ENCODE results near the gene LSM5. TPM values are rescaled to one million over a fixed set of nuclear protein-coding genes. Genes with fewer than 3 reads are reported as not detected.

Gene LSM5
- total RNA-seq, result 10 to 100 TPM; 72.0 to 88.6 TPM

DNA sequence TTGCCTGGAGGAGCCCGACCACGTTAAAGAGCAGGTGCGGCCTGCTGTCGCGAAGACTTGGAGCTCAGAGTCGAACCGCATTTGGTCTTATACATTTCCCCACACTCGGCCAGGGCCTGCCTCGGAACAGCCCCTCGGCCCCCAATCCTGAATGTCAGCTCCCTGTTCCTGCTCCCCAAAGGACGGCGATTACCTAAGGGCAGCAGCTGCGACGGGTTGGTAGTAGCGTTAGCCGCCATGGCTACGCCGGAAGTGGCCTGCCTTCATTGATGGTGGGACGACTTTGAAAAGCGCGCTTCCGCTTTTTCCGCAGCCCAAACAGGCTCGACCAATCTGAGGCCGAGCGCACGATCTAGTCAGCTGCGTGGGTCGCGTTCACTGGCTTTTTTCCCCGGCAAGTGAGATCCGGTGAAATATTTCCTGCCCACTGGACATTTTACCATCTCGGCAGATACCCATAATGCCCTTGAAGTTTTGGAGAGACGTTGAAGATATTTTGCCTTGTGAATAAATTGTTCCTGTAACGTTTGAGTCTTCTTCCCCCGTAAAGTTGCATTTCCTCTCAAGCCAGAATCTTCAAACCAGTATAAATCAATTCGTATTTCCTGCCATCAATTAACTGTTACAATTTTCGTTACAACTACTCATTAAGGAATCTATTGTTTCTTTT, at the start of gene LSM5:
LSM5 (minus strand) TSS at position 254 of the 670 bp plus-strand sequence; CDS start at position 239, 15 bp downstream.
- Mint-ChIP-seq H3K36me3 (peaks cover 19% of the 10 kb centered on the region), H3K9me3 (ENCODE audit: low read depth) (no peaks in the 10 kb centered on the region), H3K4me3 (peak within 1 kb of the TSS; percentile 82), H3K27ac (peak within 1 kb of the TSS; percentile 93), H3K27me3 (no peaks in the 10 kb centered on the region), H3K4me1 (peaks cover 36% of the 10 kb centered on the region)
- CTCF ChIA-PET, result interaction anchor here (0.9 to 2.4 kb wide), 5 partner anchors 10 to 356 kb away, joined by 3 to 12 read pairs (median 5); no protein-coding TSS in a partner anchor
- ATAC-seq, result peak; percentile 84
- DNase-seq, result peak; percentile 94

DNA sequence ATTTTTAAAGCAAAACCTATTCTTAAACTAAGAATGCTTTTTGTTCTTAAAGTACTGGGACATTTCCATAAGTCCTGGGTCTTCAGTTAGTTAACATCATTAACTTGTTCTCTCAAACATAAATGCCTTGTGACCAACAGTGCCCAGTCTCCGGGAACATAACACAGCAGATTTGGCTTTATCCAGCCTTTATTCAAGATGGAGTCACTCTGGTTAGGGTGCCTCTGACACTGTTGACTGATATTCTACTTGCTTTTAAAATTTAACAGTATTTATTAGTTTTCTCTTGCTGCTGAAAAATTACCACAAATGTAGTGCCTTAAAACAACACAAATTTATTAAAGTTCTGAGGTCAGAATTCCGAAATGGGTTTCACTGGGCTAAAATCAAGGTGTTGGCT, 49.2 kb upstream of the LSM5 start:
- H3K27me3 Mint-ChIP-seq, result no peaks in the 10 kb centered on the region
- no peak overlapping the region for H3K27ac Mint-ChIP-seq
- CTCF ChIA-PET, result no interaction called here
- ATAC-seq (no peak), DNase-seq (no peak)
- H3K36me3 Mint-ChIP-seq, result peaks cover 20% of the 10 kb centered on the region
- H3K9me3 Mint-ChIP-seq (ENCODE audit: low read depth), result no peaks in the 10 kb centered on the region
- H3K4me3 Mint-ChIP-seq, result no peak overlapping the region
- peaks cover 8% of the 10 kb centered on the region for H3K4me1 Mint-ChIP-seq

DNA sequence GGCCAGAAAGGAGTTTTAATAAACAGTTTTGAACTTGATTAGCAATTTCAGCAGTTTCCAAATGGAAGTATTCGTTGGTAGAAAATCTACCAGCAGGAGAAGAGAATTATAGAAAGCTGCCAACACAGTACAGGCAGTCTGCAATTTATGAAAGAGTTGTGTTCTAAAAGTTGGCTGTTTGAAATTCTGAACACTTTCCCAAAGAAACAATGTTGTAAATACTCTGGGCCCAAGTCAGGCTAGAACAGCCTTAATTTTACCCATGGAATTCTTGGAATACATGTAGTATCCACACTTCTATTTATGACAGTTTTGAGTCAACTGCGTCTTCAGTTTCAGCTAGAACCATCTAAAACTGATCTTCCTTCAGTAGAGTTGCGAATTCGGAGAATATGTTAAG, 47.6 kb upstream of the LSM5 start:
- Mint-ChIP-seq H3K27ac (no peak overlapping the region), H3K36me3 (peaks cover 6% of the 10 kb centered on the region), H3K4me3 (no peak overlapping the region), H3K4me1 (peaks cover 10% of the 10 kb centered on the region), H3K9me3 (ENCODE audit: low read depth) (no peaks in the 10 kb centered on the region), H3K27me3 (no peaks in the 10 kb centered on the region)
- DNase-seq (no peak), ATAC-seq (no peak)
- CTCF ChIA-PET, result no interaction called here

DNA sequence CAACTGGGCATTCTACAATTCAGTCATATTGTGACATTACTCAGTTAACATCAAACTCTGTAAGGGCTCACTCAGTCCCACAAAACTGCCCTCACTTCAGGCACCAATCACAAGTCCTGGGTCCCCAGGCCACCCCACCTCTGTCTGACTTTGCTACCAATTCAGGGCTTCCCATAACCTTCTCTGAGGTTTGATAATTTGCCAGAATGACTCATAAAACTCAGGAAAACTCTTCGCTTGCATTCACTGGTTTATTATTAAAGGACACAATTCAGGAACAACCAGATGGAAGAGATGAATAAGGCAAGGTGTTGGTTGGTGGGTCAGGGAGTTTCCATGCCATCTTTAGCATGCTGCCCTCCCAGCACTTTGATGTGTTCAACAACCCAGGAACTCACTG, 46.4 kb upstream of the LSM5 start:
- CTCF ChIA-PET, result no interaction called here
- Mint-ChIP-seq H3K4me1 (peaks cover 10% of the 10 kb centered on the region), H3K27me3 (no peaks in the 10 kb centered on the region), H3K27ac (no peak overlapping the region), H3K4me3 (no peak overlapping the region), H3K36me3 (peaks cover 12% of the 10 kb centered on the region), H3K9me3 (ENCODE audit: low read depth) (no peaks in the 10 kb centered on the region)
- no peak for ATAC-seq
- no peak for DNase-seq

DNA sequence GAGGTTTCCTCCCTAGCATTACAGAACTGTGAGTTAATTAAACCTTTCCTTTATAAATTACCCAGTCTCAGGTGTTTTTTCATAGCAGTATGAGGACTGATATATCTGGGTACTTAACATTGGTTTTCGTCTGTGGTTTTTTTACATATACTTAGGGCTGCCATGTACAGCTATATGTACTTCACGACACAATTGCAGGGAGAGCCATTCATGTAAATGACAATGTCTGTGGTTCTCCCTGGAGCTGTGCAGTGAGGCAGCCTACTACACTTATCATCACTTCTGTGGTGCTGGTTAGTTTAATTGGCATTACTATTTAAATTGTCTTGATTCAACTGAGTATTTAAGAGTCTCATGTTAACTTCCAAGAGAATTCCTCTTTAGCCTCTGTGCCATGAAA, 45.8 kb upstream of the LSM5 start:
- DNase-seq (no peak), ATAC-seq (no peak)
- Mint-ChIP-seq H3K27ac (no peak overlapping the region), H3K4me1 (peaks cover 10% of the 10 kb centered on the region), H3K27me3 (no peaks in the 10 kb centered on the region), H3K9me3 (ENCODE audit: low read depth) (no peaks in the 10 kb centered on the region), H3K4me3 (no peak overlapping the region), H3K36me3 (peaks cover 13% of the 10 kb centered on the region)
- CTCF ChIA-PET, result no interaction called here

DNA sequence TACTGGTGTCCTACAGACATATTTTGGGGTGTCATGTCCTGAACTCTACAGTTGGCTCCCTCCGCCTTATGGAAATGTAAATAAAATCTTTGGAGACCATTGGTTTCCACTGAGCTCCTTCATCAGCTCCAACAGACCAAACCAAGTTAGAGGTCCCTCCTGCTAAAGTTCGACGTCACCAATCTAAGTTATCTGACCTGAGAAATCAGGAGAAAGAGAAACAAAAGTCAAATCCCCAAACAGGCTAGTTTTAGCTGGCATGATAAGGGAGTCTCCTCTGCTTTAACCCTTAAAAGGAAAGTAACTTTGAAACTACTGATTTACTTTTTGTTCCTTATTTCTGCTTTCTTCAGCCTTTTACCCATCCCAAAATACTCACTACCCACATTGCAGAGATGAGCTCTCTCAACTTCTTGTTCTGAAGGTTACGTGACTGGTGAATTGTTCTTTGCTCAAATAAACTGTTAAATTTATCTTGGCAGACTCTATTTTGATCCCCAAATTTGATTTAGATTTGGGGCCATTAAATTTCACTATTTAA, 45.1 kb upstream of the LSM5 start:
- DNase-seq (no peak), ATAC-seq (no peak)
- H3K27ac Mint-ChIP-seq, result no peak overlapping the region
- no peak overlapping the region for H3K4me3 Mint-ChIP-seq
- no peaks in the 10 kb centered on the region for H3K9me3 Mint-ChIP-seq (ENCODE audit: low read depth)
- H3K27me3 Mint-ChIP-seq, result no peaks in the 10 kb centered on the region
- H3K36me3 Mint-ChIP-seq, result peaks cover 13% of the 10 kb centered on the region
- peaks cover 9% of the 10 kb centered on the region for H3K4me1 Mint-ChIP-seq
- CTCF ChIA-PET, result interaction anchor here (0.7 kb wide), 1 partner anchor 54 kb away, joined by 3 read pairs; no protein-coding TSS in a partner anchor

DNA sequence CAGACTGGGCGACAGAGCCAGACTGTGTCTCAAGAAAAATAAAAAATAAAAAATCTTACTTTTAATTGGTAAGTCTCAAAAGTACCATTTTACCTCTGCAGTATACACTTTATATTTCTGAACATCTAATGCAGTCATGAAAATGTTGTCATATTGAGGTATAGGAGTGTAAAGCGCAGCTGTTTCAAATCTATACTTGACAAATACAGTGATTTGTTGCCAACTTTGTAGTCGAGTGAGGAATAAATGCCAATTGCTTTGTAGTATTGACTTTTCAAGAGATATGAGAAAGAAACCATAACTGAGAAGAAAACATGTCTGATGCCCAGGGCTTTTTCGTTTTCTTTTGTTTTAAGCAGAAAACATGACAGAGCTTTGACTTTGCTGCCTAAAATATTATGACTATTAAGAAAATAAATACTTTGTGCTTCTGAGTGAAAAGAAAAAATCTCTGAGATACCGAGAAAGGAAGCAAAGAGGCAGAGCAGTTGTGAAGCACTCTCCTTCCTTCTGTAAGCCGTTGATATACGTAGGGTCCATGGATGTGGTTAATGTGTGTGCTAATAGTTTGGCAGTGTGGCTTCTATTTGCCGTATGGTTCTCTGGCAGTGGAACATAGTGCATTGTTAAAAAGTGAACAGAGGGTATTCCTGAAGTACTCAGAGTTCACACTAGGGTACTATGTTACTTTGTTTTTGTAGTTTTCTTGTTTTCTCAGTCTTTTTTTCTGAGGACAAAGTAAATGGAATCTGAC, 43.3 kb upstream of the LSM5 start:
- DNase-seq (no peak), ATAC-seq (no peak)
- CTCF ChIA-PET, result no interaction called here
- Mint-ChIP-seq H3K4me3 (no peak overlapping the region), H3K9me3 (ENCODE audit: low read depth) (no peaks in the 10 kb centered on the region), H3K27me3 (no peaks in the 10 kb centered on the region), H3K27ac (no peak overlapping the region), H3K36me3 (peaks cover 12% of the 10 kb centered on the region), H3K4me1 (peaks cover 3% of the 10 kb centered on the region)

DNA sequence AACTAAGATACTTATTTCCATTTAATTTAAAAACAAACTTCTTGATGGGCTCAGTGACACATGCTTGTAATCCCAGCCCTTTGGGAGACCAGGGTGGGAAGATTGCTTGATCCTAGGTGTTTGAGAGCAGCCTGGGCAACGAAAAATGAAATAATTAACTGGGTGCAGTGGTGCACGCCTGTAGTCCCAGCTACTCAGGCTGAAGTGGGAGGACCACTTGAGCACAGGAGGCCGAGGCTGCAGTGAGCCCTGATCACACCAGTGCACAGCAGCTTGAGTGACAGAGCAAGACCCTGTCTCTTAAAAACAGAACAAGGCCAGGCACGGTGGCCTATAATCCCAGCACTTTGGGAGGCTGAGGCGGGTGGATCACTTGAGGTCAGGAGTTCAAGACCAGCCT, 42.5 kb upstream of the LSM5 start:
- ATAC-seq (no peak), DNase-seq (no peak)
- Mint-ChIP-seq H3K27me3 (no peaks in the 10 kb centered on the region), H3K4me1 (peaks cover 3% of the 10 kb centered on the region), H3K9me3 (ENCODE audit: low read depth) (no peaks in the 10 kb centered on the region), H3K27ac (no peak overlapping the region), H3K36me3 (peaks cover 16% of the 10 kb centered on the region), H3K4me3 (no peak overlapping the region)
- CTCF ChIA-PET, result interaction anchor here (1.7 kb wide), 1 partner anchor 16 kb away, joined by 3 read pairs; no protein-coding TSS in a partner anchor

DNA sequence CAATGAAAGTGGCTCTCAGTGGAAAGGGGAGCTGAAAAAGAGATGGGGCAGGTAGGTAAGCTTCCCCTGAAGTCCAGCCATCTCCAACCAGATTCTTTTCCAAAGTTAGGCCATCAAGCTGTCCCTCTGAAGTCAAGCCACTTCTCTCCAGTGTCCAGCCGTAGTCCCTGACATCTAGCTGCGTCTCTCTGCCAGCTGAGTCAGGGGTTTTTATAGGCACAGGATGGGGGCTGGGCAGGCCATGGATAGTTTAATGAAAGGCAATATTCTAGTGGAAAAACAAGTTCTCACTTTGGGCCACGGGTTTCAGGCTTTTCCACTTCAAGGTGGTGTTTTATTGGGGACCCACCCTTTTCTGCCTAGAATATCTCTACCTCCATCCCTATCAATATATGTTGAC, 41.9 kb upstream of the LSM5 start:
- DNase-seq, result no peak
- Mint-ChIP-seq H3K36me3 (peaks cover 20% of the 10 kb centered on the region), H3K4me3 (no peak overlapping the region), H3K27ac (no peak overlapping the region), H3K27me3 (no peaks in the 10 kb centered on the region), H3K9me3 (ENCODE audit: low read depth) (no peaks in the 10 kb centered on the region), H3K4me1 (peaks cover 3% of the 10 kb centered on the region)
- no peak for ATAC-seq
- CTCF ChIA-PET, result interaction anchor here (1.7 kb wide), 1 partner anchor 16 kb away, joined by 3 read pairs; no protein-coding TSS in a partner anchor

DNA sequence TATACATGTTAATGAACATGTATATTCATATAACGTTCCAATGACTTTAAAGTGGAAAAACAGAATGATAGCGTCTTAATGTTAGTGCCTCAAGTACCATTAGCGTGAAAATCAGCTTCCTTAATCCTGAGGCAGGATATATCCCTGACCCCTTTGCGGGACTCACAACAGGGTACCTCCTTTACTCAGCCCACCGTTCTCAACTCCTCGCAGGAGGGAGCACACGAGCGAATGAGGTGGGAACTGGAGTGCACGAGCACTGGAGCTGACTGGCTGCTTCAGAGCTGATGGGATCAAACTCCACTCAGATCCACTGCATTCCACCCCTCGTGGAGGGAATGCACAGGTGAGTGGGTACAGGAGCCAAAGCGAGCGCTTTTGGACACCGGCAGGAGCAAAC, 41.2 kb upstream of the LSM5 start:
- Mint-ChIP-seq H3K4me3 (no peak overlapping the region), H3K27ac (no peak overlapping the region), H3K27me3 (no peaks in the 10 kb centered on the region), H3K9me3 (ENCODE audit: low read depth) (no peaks in the 10 kb centered on the region), H3K36me3 (peaks cover 21% of the 10 kb centered on the region), H3K4me1 (peaks cover 3% of the 10 kb centered on the region)
- CTCF ChIA-PET, result interaction anchor here (1.7 kb wide), 1 partner anchor 15 kb away, joined by 3 read pairs; no protein-coding TSS in a partner anchor
- DNase-seq (no peak), ATAC-seq (no peak)

DNA sequence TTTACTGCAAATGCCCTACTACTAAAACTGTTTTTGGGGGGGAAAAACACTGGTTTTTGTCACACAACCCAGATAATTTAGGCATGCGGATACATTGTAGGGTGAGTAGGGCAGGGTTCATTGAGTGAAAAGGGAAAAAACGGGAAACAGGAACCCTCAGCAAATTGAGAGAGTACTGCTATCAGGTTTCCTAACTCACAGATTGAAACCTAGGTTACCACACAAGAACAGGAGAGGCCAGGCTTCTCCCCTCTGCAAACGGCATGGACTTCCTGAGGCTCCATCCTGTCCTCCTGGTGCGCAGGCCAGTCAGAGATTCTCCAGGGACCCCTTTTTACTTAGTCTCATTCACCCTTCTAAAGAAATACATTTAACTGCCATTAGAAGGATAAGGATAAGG, 35.7 kb upstream of the LSM5 start:
- no peak overlapping the region for H3K27ac Mint-ChIP-seq
- peaks cover 39% of the 10 kb centered on the region for H3K36me3 Mint-ChIP-seq
- CTCF ChIA-PET, result no interaction called here
- ATAC-seq (no peak), DNase-seq (no peak)
- no peaks in the 10 kb centered on the region for H3K27me3 Mint-ChIP-seq
- peaks cover 3% of the 10 kb centered on the region for H3K4me1 Mint-ChIP-seq
- no peak overlapping the region for H3K4me3 Mint-ChIP-seq
- H3K9me3 Mint-ChIP-seq (ENCODE audit: low read depth), result peaks cover 15% of the 10 kb centered on the region

DNA sequence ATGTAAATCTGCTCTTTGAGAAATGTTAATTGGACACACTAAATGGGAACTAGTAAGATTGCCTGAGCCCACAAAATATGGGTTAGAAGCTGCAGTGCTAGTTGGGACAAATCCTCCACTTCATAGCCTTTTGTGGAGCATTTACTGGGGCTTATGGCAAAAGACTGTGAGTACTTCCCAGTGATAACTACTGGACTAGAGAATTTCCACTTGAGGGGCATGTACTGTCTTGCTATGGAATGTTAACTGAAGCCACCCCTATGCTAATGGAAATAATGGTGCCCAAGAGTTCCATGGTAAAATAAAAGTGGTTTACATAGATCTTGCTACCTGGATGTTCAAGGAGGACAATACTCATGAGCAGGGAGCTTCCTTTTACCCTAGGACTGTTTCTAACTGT, 34.5 kb upstream of the LSM5 start:
- ATAC-seq, result no peak
- CTCF ChIA-PET, result no interaction called here
- no peak overlapping the region for H3K27ac Mint-ChIP-seq
- H3K36me3 Mint-ChIP-seq, result peaks cover 51% of the 10 kb centered on the region
- H3K9me3 Mint-ChIP-seq (ENCODE audit: low read depth), result peaks cover 23% of the 10 kb centered on the region
- H3K4me3 Mint-ChIP-seq, result no peak overlapping the region
- H3K27me3 Mint-ChIP-seq, result no peaks in the 10 kb centered on the region
- no peak for DNase-seq
- H3K4me1 Mint-ChIP-seq, result peaks cover 4% of the 10 kb centered on the region

DNA sequence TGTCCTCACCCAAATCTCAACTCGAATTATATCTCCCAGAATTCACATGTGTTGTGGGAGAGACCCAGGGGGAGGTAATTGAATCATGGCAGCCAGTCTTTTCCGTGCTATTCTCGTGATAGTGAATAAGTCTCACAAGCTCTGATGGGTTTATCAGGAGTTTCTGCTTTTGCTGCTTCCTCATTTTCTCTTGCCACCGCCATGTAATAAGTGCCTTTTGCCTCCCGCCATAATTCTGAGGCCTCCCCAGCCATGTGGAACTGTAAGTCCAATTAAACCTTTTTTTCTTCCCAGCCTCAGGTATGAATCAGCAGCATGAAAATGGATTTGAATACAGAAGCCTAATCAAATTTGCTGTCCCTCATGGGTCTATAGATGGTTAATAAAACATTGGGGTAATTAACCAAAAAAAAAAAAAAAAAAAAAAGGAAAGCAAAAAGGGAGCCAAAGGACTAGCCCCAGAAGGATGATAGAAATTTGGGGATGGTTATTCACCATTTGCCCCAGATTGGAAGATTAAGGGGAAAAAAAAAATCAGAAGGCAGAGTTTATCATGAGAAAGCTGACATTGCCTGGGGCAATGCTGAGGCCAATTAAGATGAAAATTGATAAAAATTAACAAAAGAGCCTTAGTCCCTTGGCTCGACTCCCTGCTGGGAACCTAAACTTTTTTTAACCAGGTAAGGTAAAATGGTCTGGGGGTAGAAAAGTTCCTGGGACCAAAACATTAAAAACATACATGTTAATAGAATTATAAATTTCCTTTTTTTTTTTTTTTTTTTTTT, 32.8 kb upstream of the LSM5 start:
- Mint-ChIP-seq H3K9me3 (ENCODE audit: low read depth) (peaks cover 23% of the 10 kb centered on the region), H3K27ac (no peak overlapping the region), H3K4me3 (no peak overlapping the region), H3K36me3 (peaks cover 57% of the 10 kb centered on the region), H3K4me1 (peaks cover 4% of the 10 kb centered on the region), H3K27me3 (no peaks in the 10 kb centered on the region)
- CTCF ChIA-PET, result interaction anchor here (0.7 kb wide), 1 partner anchor 11 kb away, joined by 3 read pairs; no protein-coding TSS in a partner anchor
- ATAC-seq (no peak), DNase-seq (no peak)
